Lower leg skin (tissue), 4 donors: ENCODE results near the gene WDR1. TPM values are rescaled to one million over a fixed set of nuclear protein-coding genes. Genes with fewer than 3 reads are reported as not detected.
A peak's percentile ranks its signal among the peaks of the same experiment; 100 is the strongest.

Experiments used
- DNase-seq, 2 donors: peaks; one replicate each; pipeline ENCODE4 v3.0.0-alpha.2; 2019; ENCODE audit warnings: low spot score in 2 of 2
- H3K4me3 ChIP-seq: fragments of 200-600 bp; sonication (generic); 2 replicates; pipeline ENCODE4 v1.5.1; 2017; ENCODE audit warnings: mild to moderate bottlenecking, low read depth; ENCODE audit not compliant: poor library complexity, severe bottlenecking
- POLR2A ChIP-seq, 2 donors: fragments of 450-650 bp; IDR thresholded peaks; one replicate each; pipeline ENCODE4 v1.6.1; 2016 to 2017; ENCODE audit warnings: antibody characterized with exemption in 2 of 2, mild to moderate bottlenecking in 1 of 2, moderate library complexity in 1 of 2
- WGBS, 2 donors: methylation state at CpG; one replicate each; pipeline ENCODE4 v1.1.5; 2018; 5-methylcytosine and 5-hydroxymethylcytosine counted together
- intact Hi-C: fragments of 100-400 bp; cut with DNase I; formaldehyde crosslinking; loops from one replicate; pipeline ENCODE4 v1.15.0; 2023; ENCODE audit warnings: low total_unique reads
- total RNA-seq, 4 donors: library from RNA; depleted of rRNA; stranded (reverse); fragments of >200 nt; gene quantifications; one replicate each; pipeline ENCODE4 v1.1.0, GENCODE V29; 2016
- TF ChIP-seq, protein P1 (sequence below), 3 donors: fragments of 450-650 bp; IDR thresholded peaks; one replicate each; pipeline ENCODE4 v1.5.1; 2016; ENCODE audit warnings: antibody characterized with exemption in 3 of 3, mild to moderate bottlenecking in 3 of 3, moderate library complexity in 2 of 3

WDR1 gene
- total RNA-seq, 4 donors from 2014 or later, result 83.2 to 163 (median 144) TPM

DNA sequence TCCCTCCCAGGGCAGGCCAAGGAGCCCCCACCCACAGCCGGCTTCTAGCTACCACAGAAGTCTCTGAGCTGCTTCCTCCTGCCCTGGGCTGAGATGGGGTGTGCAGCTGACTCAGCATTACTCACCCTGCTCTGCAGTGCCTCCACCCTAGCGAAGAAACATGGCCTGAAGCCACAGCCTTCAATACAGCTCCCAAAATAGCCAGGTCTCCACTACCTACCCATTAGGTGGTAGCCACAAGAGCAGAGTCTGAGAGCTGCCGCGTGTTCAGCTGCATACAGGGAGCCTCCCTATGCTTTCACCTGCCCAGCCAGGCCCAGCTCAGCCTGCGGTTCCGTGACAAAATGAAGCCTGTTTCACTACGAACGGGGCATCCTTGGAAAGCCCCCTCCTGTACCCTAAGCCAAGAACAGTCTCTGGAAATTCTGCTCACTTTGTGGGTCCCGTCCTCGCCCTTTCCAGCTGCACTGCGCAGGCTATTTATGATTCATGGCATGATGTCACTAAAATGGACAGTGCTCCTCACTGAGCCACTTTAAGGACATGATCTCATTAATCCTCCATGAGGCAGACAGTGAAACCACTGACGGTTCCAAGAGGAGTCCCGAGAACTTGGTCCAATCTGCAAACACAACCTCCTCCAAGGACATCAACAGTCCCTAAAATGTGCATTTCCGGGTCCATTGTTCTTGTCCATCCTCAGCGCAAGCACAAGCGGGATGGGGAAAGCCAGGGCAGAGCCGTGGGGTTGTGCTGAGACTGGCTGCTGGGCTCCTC lies 20.2 kb downstream of the WDR1 start:
- WGBS, 2 donors, result 19 to 41% methylated on average over 16 of the region's 17 CpGs
- no peak for TF ChIP-seq POLR2A (IDR thresholded peaks at IDR 0.05)
- TF ChIP-seq, protein P1, sequence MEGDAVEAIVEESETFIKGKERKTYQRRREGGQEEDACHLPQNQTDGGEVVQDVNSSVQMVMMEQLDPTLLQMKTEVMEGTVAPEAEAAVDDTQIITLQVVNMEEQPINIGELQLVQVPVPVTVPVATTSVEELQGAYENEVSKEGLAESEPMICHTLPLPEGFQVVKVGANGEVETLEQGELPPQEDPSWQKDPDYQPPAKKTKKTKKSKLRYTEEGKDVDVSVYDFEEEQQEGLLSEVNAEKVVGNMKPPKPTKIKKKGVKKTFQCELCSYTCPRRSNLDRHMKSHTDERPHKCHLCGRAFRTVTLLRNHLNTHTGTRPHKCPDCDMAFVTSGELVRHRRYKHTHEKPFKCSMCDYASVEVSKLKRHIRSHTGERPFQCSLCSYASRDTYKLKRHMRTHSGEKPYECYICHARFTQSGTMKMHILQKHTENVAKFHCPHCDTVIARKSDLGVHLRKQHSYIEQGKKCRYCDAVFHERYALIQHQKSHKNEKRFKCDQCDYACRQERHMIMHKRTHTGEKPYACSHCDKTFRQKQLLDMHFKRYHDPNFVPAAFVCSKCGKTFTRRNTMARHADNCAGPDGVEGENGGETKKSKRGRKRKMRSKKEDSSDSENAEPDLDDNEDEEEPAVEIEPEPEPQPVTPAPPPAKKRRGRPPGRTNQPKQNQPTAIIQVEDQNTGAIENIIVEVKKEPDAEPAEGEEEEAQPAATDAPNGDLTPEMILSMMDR (IDR thresholded peaks at IDR 0.05), result no peak
- DNase-seq, result peak; percentile 84 to 91
- H3K4me3 ChIP-seq, result no peak overlapping the region
- intact Hi-C loops, result no loop called here

- no peak overlapping the region for H3K4me3 ChIP-seq
- WGBS, 2 donors, result 72 to 80% methylated on average over 11 to 13 of the region's 13 CpGs
- no peak for TF ChIP-seq POLR2A (IDR thresholded peaks at IDR 0.05)
- TF ChIP-seq, protein P1 (IDR thresholded peaks at IDR 0.05), result no peak
- intact Hi-C loops, result no loop called here
- no peak for DNase-seq
These were observed 21.2 kb downstream of the WDR1 start for GRCh38 chr4:10095296-10095991.

GRCh38 chr4:10094841-10095240 lies 21.8 kb downstream of the WDR1 start:
- intact Hi-C loops, result no loop called here
- WGBS, 2 donors, result 86% methylated on average over 11 to 13 of the region's 13 CpGs
- TF ChIP-seq, protein P1 (IDR thresholded peaks at IDR 0.05), result no peak
- no peak for TF ChIP-seq POLR2A (IDR thresholded peaks at IDR 0.05)
- no peak overlapping the region for H3K4me3 ChIP-seq
- no peak for DNase-seq

- intact Hi-C loops, result no loop called here
- DNase-seq, result no peak
- no peak overlapping the region for H3K4me3 ChIP-seq
- 76 to 79% methylated on average over 12 of the region's 12 CpGs for WGBS, 2 donors
- TF ChIP-seq, protein P1 (IDR thresholded peaks at IDR 0.05), result no peak
- no peak for TF ChIP-seq POLR2A (IDR thresholded peaks at IDR 0.05)
These were observed 22.6 kb downstream of the WDR1 start for GRCh38 chr4:10093801-10094552.

DNA sequence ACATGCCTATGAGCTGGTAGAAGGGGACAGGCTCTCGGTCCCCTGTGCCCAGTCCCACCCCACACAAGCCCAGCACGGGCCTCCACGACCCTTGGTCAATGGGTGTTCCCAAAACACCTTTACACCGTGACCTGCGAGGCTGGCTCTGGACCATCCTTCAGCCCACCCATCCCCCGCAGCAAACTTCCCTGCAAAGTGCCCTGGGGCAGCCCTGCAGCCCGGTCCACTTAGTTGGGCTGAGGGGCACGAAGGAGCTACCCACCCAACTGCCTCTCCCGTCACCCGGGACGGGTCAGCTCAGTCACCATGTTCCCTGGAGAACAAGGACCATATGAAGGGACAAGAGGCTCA lies 23.4 kb downstream of the WDR1 start:
- WGBS, 2 donors, result 81 to 91% methylated on average over 10 to 11 of the region's 11 CpGs

More for the DNA sequence above, 23.4 kb downstream of the WDR1 start:
- DNase-seq, result no peak
- no peak for TF ChIP-seq POLR2A (IDR thresholded peaks at IDR 0.05)
- TF ChIP-seq, protein P1 (IDR thresholded peaks at IDR 0.05), result no peak
- no peak overlapping the region for H3K4me3 ChIP-seq
- intact Hi-C loops, result no loop called here
